ENCODE results near the gene NTN1.

- TF ChIP-seq GATA3 (IDR thresholded peaks at IDR 0.05; ENCODE audit: low read depth, low read length): no peak
- no peak for TF ChIP-seq GATA2 (IDR thresholded peaks at IDR 0.05; ENCODE audit: low read depth, low read length)
These were observed 268.9 kb downstream of the NTN1 start for GRCh38 chr17:9290226-9290613.
